ENCODE data around the gene MZF1. TPM values are rescaled to one million over a fixed set of nuclear protein-coding genes. Genes with fewer than 3 reads are reported as not detected.

The MZF1 gene
- total and polyA plus RNA-seq, 9 of the 15 experiments (the other 6 are each of a cell fraction or from before 2014, with no cell fraction given): 0.31 to 29.3 (median 11.5) TPM

DNA sequence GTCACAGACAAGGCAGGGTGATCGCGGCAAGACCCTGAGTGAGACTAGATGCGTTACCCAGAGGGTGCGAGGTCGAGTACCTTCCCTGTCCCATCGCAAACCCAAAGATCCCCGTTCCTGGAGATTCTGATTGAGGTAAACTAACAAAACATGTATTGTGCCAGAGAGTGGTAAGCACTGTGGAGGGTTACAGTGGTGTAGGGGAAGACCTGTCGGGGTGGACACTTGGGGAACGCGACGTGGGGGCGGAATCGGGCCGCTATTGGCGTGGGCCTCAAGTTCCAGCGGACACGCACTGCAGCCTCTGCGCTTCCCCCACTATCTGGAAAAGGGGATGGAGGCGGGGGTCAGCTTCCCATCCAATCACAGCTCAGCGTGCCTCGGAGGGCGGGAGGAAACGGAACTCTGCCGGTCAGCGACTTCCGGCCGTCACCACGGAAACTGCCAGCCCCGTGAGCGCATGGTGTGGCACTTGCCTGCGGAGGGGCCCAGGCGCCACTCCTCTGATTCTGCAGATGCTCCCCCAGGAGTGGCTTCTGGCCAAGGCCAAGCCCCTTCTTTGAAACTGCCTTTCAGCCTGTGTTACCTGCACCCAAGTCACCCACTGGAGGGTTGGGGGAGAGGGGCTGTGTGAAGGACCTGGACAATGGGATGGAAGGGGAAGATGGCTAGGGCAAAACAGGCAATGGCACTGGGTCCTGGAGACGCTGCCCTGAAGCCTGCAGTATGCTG is 13.7 kb downstream of the MZF1 start:
- Histone ChIP-seq H2AFZ (ENCODE audit: low read depth, low read length) (peak overlapping the region; percentile 99), H3K36me3 (ENCODE audit: control insufficient read depth, insufficient read depth, low read length) (peaks cover 30% of the 10 kb centered on the region), H3K9me1 (ENCODE audit: control insufficient read depth, insufficient read depth, low read length) (peaks cover 3% of the 10 kb centered on the region), H3K27me3 (ENCODE audit: control insufficient read depth in 2 of 2, insufficient read depth in 2 of 2, low read length in 2 of 2) (no peaks in the 10 kb centered on the region), H3K27ac (ENCODE audit: extremely low read depth, low read depth, low read length) (peak overlapping the region; percentile 94), H3K9ac (ENCODE audit: insufficient read depth in 1 of 2, low read depth in 2 of 2, low read length in 2 of 2) (peak overlapping the region; percentile 92 to 98), H3K79me2 (ENCODE audit: control insufficient read depth, insufficient read depth, low read length) (peaks cover 50% of the 10 kb centered on the region), H3K4me2 (ENCODE audit: insufficient read depth, low read length) (peak overlapping the region; percentile 98), H3K4me3 (peak overlapping the region; percentile 92), H4K20me1 (replicated peaks; ENCODE audit: control insufficient read depth, insufficient read depth, low read length) (no peaks in the 10 kb centered on the region), H3K9me3 (replicated peaks; ENCODE audit: control insufficient read depth, insufficient read depth, low read depth, low read length) (no peaks in the 10 kb centered on the region), H3K4me1 (replicated peaks in 1 of 2; ENCODE audit: control insufficient read depth in 2 of 2, insufficient read depth in 2 of 2, low read length in 2 of 2) (peaks cover 28 to 67% of the 10 kb centered on the region in 2 experiments)
- in situ Hi-C loops (cut with MboI): no loop called here
- no peak for FAIRE-seq
- POLR2A ChIA-PET: interaction anchor here (0.6 to 2.7 kb wide), 11 partner anchors 9 to 765 kb away, joined by 3 to 24 read pairs (median 6); partner anchors contain the start of genes MZF1, TRIM28, ZBTB45 and ZNF324
- peak; percentile 78 for ATAC-seq
- peak; percentile 94 to 98 (median 96) for DNase-seq (ENCODE audit: extremely low read depth in 1 of 4, low spot score in 3 of 4)
- CTCF ChIA-PET (ENCODE audit: low intra/inter-chr PET ratio): no interaction called here
- under 1% methylated on average over 33 of the region's 33 CpGs for WGBS (ENCODE audit: insufficient coverage, low coverage, missing lambda C conversion rate)
- BruUV-seq (replicated peaks): TSS peak; percentile 78
- intact Hi-C loops (cut with micrococcal nuclease): no loop called here
- TF ChIP-seq XRCC4 (IDR thresholded peaks at IDR 0.05; ENCODE audit: extremely low read depth, insufficient read depth, insufficient read length): no peak
- TF ChIP-seq, protein P1, sequence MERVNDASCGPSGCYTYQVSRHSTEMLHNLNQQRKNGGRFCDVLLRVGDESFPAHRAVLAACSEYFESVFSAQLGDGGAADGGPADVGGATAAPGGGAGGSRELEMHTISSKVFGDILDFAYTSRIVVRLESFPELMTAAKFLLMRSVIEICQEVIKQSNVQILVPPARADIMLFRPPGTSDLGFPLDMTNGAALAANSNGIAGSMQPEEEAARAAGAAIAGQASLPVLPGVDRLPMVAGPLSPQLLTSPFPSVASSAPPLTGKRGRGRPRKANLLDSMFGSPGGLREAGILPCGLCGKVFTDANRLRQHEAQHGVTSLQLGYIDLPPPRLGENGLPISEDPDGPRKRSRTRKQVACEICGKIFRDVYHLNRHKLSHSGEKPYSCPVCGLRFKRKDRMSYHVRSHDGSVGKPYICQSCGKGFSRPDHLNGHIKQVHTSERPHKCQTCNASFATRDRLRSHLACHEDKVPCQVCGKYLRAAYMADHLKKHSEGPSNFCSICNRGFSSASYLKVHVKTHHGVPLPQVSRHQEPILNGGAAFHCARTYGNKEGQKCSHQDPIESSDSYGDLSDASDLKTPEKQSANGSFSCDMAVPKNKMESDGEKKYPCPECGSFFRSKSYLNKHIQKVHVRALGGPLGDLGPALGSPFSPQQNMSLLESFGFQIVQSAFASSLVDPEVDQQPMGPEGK (CRISPR knock-in tag; IDR thresholded peaks at IDR 0.05; ENCODE audit: borderline replicate concordance): 0 out of 2 replicates have a peak, but pooled peaks have one; percentile 60
- TF ChIP-seq RBM25 (IDR thresholded peaks at IDR 0.05; ENCODE audit: low read depth, low read length, severe bottlenecking): no peak
- no peak for TF ChIP-seq RBM14 (IDR thresholded peaks at IDR 0.05; ENCODE audit: borderline replicate concordance, insufficient read depth, low read depth, low read length)
- no peak for TF ChIP-seq NFE2L1 (tag; IDR thresholded peaks at IDR 0.05; ENCODE audit: borderline replicate concordance, low read depth)
- no peak for TF ChIP-seq SRSF9 (IDR thresholded peaks at IDR 0.05; ENCODE audit: borderline replicate concordance, low read depth, low read length)
- TF ChIP-seq ZNF354B (CRISPR knock-in tag; IDR thresholded peaks at IDR 0.05): no peak
- TF ChIP-seq, protein P2, sequence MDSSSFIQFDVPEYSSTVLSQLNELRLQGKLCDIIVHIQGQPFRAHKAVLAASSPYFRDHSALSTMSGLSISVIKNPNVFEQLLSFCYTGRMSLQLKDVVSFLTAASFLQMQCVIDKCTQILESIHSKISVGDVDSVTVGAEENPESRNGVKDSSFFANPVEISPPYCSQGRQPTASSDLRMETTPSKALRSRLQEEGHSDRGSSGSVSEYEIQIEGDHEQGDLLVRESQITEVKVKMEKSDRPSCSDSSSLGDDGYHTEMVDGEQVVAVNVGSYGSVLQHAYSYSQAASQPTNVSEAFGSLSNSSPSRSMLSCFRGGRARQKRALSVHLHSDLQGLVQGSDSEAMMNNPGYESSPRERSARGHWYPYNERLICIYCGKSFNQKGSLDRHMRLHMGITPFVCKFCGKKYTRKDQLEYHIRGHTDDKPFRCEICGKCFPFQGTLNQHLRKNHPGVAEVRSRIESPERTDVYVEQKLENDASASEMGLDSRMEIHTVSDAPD (CRISPR knock-in tag; IDR thresholded peaks at IDR 0.05): no peak
- peak; percentile 63 for TF ChIP-seq POLR2AphosphoS5 (IDR thresholded peaks at IDR 0.05; ENCODE audit: control insufficient read depth, insufficient read depth, low read depth, low read length)
- peak; percentile 89 for TF ChIP-seq GTF2F1 (IDR thresholded peaks at IDR 0.05; ENCODE audit: low read depth, low read length)
- TF ChIP-seq HDAC8 (tag; IDR thresholded peaks at IDR 0.05): peak; percentile 76; the same call in 1 of the 2 replicates
- no peak for TF ChIP-seq RBM15 (IDR thresholded peaks at IDR 0.05; ENCODE audit: insufficient read depth, low read length)
- TF ChIP-seq ATF3 (IDR thresholded peaks at IDR 0.05): no peak
- no peak for TF ChIP-seq ATF3 (CRISPR knock-in tag; conservative IDR thresholded peaks at IDR 0.05)
- peak; percentile 94 for TF ChIP-seq POLR2A (conservative IDR thresholded peaks at IDR 0.05)

Measured in K562 (cell line).